CD14-positive monocyte (primary cell): Measurements from ENCODE around the gene ACTN4. TPM values are rescaled to one million over a fixed set of nuclear protein-coding genes. Genes with fewer than 3 reads are reported as not detected.

ENCODE experiments used
- DNase-seq, 3 donors: peaks; one replicate each; pipeline ENCODE4 v3.0.0-alpha.2; 2011 to 2022
- H2AFZ ChIP-seq: 2 replicates; pipeline ENCODE4 v1.6.0; 2012; ENCODE audit warnings: mild to moderate bottlenecking, low read depth, low read length, inconsistent platforms; ENCODE audit not compliant: insufficient read depth, poor library complexity, severe bottlenecking
- H3K27ac ChIP-seq, 2 donors: 1 replicate in 1 of 2; 2 replicates in 1 of 2; pipeline ENCODE4 v1.5.1; 2012 to 2013; ENCODE audit warnings: low read length in 2 of 2, control low read depth in 1 of 2, inconsistent platforms in 1 of 2, low read depth in 1 of 2, mild to moderate bottlenecking in 1 of 2
- H3K27me3 ChIP-seq, 2 donors: one replicate each; pipeline versions ENCODE4 v1.6.0 to v1.6.1; 2011 to 2013; ENCODE audit warnings: low read length in 2 of 2; ENCODE audit not compliant: control insufficient read depth in 2 of 2, insufficient read depth in 2 of 2
- H3K36me3 ChIP-seq, 2 donors: replicated peaks in 1 of 2; 1 replicate in 1 of 2; 2 replicates in 1 of 2; pipeline versions ENCODE4 v1.5.1 to v1.6.1; 2012 to 2013; ENCODE audit warnings: low read length in 2 of 2, control low read depth in 1 of 2, inconsistent platforms in 1 of 2, mild to moderate bottlenecking in 1 of 2; ENCODE audit not compliant: insufficient read depth in 2 of 2, control insufficient read depth in 1 of 2
- H3K4me1 ChIP-seq, 2 donors: 1 replicate in 1 of 2; 2 replicates in 1 of 2; pipeline versions ENCODE4 v1.5.1 to v1.6.1; 2012 to 2013; ENCODE audit warnings: low read length in 2 of 2, control low read depth in 1 of 2, inconsistent platforms in 1 of 2, mild to moderate bottlenecking in 1 of 2, moderate library complexity in 1 of 2; ENCODE audit not compliant: insufficient read depth in 2 of 2, control insufficient read depth in 1 of 2
- H3K4me2 ChIP-seq: replicated peaks from 2 replicates; pipeline ENCODE3; 2012; ENCODE audit warnings: low read length, moderate library complexity, mild to moderate bottlenecking; ENCODE audit not compliant: poor library complexity, severe bottlenecking; ENCODE audit errors: extremely low read depth
- H3K4me3 ChIP-seq, 3 experiments: fragments of 200-600 bp in 1 of 3; sonication (generic) in 1 of 3; replicated peaks in 1 of 3; 1 replicate in 2 of 3; 2 replicates in 1 of 3; pipeline ENCODE4 v1.5.1; 2011 to 2013; ENCODE audit warnings: low read length in 3 of 3, mild to moderate bottlenecking in 3 of 3, control low read depth in 2 of 3, low read depth in 2 of 3, inconsistent platforms in 1 of 3, moderate library complexity in 1 of 3
- H3K79me2 ChIP-seq: 2 replicates; pipeline ENCODE4 v1.6.0; 2012; ENCODE audit warnings: mild to moderate bottlenecking, control low read depth, inconsistent platforms, low read length, moderate library complexity; ENCODE audit not compliant: insufficient read depth
- H3K9ac ChIP-seq: 2 replicates; pipeline ENCODE4 v1.6.0; 2017; ENCODE audit warnings: low read length, mild to moderate bottlenecking; ENCODE audit not compliant: insufficient read depth, poor library complexity, severe bottlenecking
- H3K9me3 ChIP-seq, 2 donors: replicated peaks in 1 of 2; 1 replicate in 1 of 2; 2 replicates in 1 of 2; pipeline versions ENCODE4 v1.5.1 to v1.6.1; 2012 to 2013; ENCODE audit warnings: low read length in 2 of 2, control low read depth in 1 of 2; ENCODE audit not compliant: control insufficient read depth in 1 of 2, insufficient read depth in 1 of 2
- H4K20me1 ChIP-seq: 2 replicates; pipeline ENCODE4 v1.6.0; 2012; ENCODE audit warnings: mild to moderate bottlenecking, low read length, control low read depth, moderate library complexity; ENCODE audit not compliant: insufficient read depth
- H3K27ac Mint-ChIP-seq, 7 donors: one replicate each; pipeline ENCODE4 v1.8.0; 2020; ENCODE audit warnings: mild to moderate bottlenecking in 7 of 7, mixed read lengths in 7 of 7, moderate library complexity in 6 of 7, inconsistent platforms in 2 of 7
- H3K27me3 Mint-ChIP-seq, 3 donors: one replicate each; pipeline ENCODE4 v1.8.0; 2021 to 2022; ENCODE audit warnings: low read depth in 3 of 3, mild to moderate bottlenecking in 3 of 3, mixed read lengths in 3 of 3, moderate library complexity in 3 of 3, inconsistent platforms in 1 of 3
- H3K36me3 Mint-ChIP-seq, 2 donors: one replicate each; pipeline ENCODE4 v1.8.0; 2020; ENCODE audit warnings: mixed read lengths in 2 of 2, inconsistent platforms in 1 of 2, mild to moderate bottlenecking in 1 of 2
- H3K4me1 Mint-ChIP-seq: one replicate; pipeline ENCODE4 v1.8.0; 2020; ENCODE audit warnings: mild to moderate bottlenecking, mixed read lengths
- H3K4me3 Mint-ChIP-seq, 2 donors: one replicate each; pipeline ENCODE4 v1.8.0; 2020; ENCODE audit warnings: mild to moderate bottlenecking in 2 of 2, mixed read lengths in 2 of 2, moderate library complexity in 1 of 2
- H3K9me3 Mint-ChIP-seq, 7 donors: one replicate each; pipeline ENCODE4 v1.8.0; 2020 to 2022; ENCODE audit warnings: mixed read lengths in 7 of 7, mild to moderate bottlenecking in 6 of 7, moderate library complexity in 6 of 7, inconsistent platforms in 2 of 7
- WGBS: methylation state at CpG from one replicate; pipeline ENCODE4 v1.1.5; 2013; ENCODE audit warnings: missing lambda C conversion rate; ENCODE audit not compliant: insufficient coverage; 5-methylcytosine and 5-hydroxymethylcytosine counted together
- intact Hi-C, 2 donors: fragments of 100-400 bp; cut with micrococcal nuclease; formaldehyde crosslinking; loops; one replicate each; pipeline versions ENCODE4 v1.15.0 to v1.15.1; 2023
- polyA plus RNA-seq, 3 donors: library from polyadenylated mRNA; depleted of rRNA in 1 of 3; unstranded in 2 of 3; stranded (reverse) in 1 of 3; fragments of 300-500 nt in 2 of 3; fragments of >200 nt in 1 of 3; fragmentation: Illumina TruSeq in 2 of 3; gene quantifications; 1 replicate in 2 of 3; 2 replicates in 1 of 3; pipeline ENCODE4 v1.2.3, GENCODE V29; 2012 to 2021
- TF ChIP-seq, protein P1 (sequence below): fragments of 200-600 bp; IDR thresholded peaks from one replicate; pipeline ENCODE4 v1.8.0; 2022; ENCODE audit warnings: antibody characterized with exemption, mild to moderate bottlenecking

ACTN4 gene
- polyA plus RNA-seq, 3 donors = 8.4 to 177 (median 16.0) TPM

GRCh38 chr19:38675611-38676010, 28.2 kb downstream of the ACTN4 start:
- TF ChIP-seq, protein P1, sequence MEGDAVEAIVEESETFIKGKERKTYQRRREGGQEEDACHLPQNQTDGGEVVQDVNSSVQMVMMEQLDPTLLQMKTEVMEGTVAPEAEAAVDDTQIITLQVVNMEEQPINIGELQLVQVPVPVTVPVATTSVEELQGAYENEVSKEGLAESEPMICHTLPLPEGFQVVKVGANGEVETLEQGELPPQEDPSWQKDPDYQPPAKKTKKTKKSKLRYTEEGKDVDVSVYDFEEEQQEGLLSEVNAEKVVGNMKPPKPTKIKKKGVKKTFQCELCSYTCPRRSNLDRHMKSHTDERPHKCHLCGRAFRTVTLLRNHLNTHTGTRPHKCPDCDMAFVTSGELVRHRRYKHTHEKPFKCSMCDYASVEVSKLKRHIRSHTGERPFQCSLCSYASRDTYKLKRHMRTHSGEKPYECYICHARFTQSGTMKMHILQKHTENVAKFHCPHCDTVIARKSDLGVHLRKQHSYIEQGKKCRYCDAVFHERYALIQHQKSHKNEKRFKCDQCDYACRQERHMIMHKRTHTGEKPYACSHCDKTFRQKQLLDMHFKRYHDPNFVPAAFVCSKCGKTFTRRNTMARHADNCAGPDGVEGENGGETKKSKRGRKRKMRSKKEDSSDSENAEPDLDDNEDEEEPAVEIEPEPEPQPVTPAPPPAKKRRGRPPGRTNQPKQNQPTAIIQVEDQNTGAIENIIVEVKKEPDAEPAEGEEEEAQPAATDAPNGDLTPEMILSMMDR = peak; percentile 11
- no peaks in the 10 kb centered on the region for H3K27me3 ChIP-seq
- Mint-ChIP-seq H3K4me1 (peaks cover 72% of the 10 kb centered on the region), H3K36me3 (peaks cover 26 to 33% of the 10 kb centered on the region in 2 donors), H3K9me3 (no peaks in the 10 kb centered on the region), H3K27me3 (peaks cover 0 to 1% (median 0%) of the 10 kb centered on the region in 3 donors), H3K27ac (peak overlapping the region in 6 of 7 donors; percentile 66 to 96 (median 84)), H3K4me3 (no peak overlapping the region)
- H3K79me2 ChIP-seq = peaks cover 97% of the 10 kb centered on the region
- no peak overlapping the region for H3K4me3 ChIP-seq
- peaks cover 75% of the 10 kb centered on the region for H4K20me1 ChIP-seq
- DNase-seq = no peak
- 49% methylated on average over 5 of the region's 5 CpGs for WGBS
- H3K9ac ChIP-seq = no peak overlapping the region
- no peak overlapping the region for H3K4me2 ChIP-seq
- H3K4me1 ChIP-seq = peaks cover 44 to 57% of the 10 kb centered on the region in 2 donors
- H3K36me3 ChIP-seq = peaks cover 0 to 22% of the 10 kb centered on the region in 2 donors
- intact Hi-C loops = no loop called here
- H3K9me3 ChIP-seq = no peaks in the 10 kb centered on the region
- no peak overlapping the region for H2AFZ ChIP-seq
- peak overlapping the region in 1 of 2 donors; percentile 82 for H3K27ac ChIP-seq

DNA sequence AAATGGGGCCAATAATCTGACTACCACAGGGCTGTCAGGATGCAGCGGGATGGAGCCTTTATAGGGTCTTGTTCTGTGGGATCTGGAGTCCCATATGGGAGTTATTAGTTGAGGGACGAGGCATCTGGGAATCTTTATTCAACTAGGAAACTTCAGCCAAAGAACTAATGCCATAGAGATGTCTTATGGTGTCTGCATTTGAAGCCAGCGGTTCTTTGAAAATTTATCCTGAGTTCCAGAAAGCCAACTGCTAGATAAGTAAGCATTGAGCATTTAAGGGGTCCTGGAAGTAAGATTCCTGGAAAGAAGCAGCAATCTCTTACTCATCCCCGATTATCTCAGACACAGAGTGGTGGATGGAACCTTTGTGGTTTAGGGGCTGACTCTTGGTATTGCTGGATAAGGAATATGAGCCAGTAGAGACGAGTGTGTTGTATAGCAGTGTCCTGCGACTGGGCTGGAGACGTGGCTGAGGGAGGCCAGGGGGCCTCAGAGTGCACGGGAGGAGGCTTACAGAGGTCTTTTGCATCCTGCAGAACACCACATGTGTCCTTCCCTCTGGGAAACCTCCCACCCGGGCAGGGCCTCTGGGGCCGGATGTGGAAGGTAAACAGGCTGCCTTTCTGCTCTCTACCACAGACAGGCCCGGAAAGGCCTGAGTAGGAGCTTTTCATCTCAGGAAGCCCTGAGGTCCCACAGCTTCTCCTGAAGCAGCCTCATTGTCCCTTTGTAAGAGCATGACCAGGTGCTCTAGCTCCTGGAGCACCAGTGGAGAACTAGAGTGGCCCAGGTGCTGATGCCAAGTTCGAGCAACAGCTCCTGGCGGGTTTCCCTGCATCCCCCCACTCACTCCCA, 28.8 kb downstream of the ACTN4 start:
- Histone ChIP-seq H4K20me1 (peaks cover 70% of the 10 kb centered on the region), H3K27ac (peak overlapping the region in 1 of 2 donors; percentile 82)
- H3K27ac Mint-ChIP-seq = peak overlapping the region; percentile 19 to 96 (median 66)

More for the DNA sequence above, 28.8 kb downstream of the ACTN4 start:
- peak overlapping the region in 1 of 2 donors; percentile 39 for H3K4me3 Mint-ChIP-seq
- DNase-seq = no peak
- Histone ChIP-seq H3K4me2 (no peak overlapping the region), H3K9me3 (no peaks in the 10 kb centered on the region), H3K4me1 (peaks cover 49 to 63% of the 10 kb centered on the region in 2 donors), H3K4me3 (no peak overlapping the region), H2AFZ (no peak overlapping the region), H3K9ac (no peak overlapping the region), H3K79me2 (peaks cover 97% of the 10 kb centered on the region), H3K27me3 (no peaks in the 10 kb centered on the region), H3K36me3 (peaks cover 0 to 22% of the 10 kb centered on the region in 2 donors)
- H3K9me3 Mint-ChIP-seq = no peaks in the 10 kb centered on the region
- 49% methylated on average over 6 of the region's 13 CpGs for WGBS
- H3K36me3 Mint-ChIP-seq = peaks cover 27 to 36% of the 10 kb centered on the region in 2 donors
- intact Hi-C loops = no loop called here
- TF ChIP-seq, protein P1 = peak; percentile 1
- peaks cover 73% of the 10 kb centered on the region for H3K4me1 Mint-ChIP-seq
- H3K27me3 Mint-ChIP-seq = peaks cover 0 to 1% (median 0%) of the 10 kb centered on the region in 3 donors
